D721Med (cell line): Measurements from ENCODE around the gene STAMBPL1.

ENCODE experiments used
- DNase-seq: peaks from one replicate; pipeline ENCODE4 v3.0.0; 2011; ENCODE audit warnings: low spot score; ENCODE audit not compliant: insufficient read length
- FAIRE-seq: peaks from 2 replicates; lab custom pipeline; 2011; peaks lifted over from hg19 to GRCh38; lab: Jason Lieb, UNC
- TF ChIP-seq, protein P1 (sequence below): IDR thresholded peaks from 2 replicates; pipeline ENCODE4 v1.5.1; 2012; ENCODE audit warnings: mild to moderate bottlenecking, control low read depth; ENCODE audit not compliant: insufficient read depth; ENCODE audit errors: missing control alignments

STAMBPL1 gene

DNA sequence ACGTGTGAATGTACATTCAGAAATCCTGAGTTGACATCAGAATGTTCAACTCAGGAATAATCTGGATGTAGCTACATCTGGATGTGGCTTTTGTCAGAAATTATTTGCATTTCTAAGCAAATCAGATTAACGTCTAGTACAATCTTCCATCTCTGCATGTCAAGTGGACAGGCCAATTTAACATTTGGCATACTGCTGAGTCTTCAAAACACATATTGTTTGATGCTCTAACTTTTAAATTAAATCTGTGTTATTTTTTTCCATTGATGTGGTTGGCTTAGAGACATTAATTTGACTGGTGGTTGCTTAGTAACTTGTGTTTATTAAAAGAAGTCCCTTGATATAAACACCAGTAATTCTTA lies 3.4 kb downstream of the STAMBPL1 start:
- DNase-seq (no peak), FAIRE-seq (no peak)
- TF ChIP-seq, protein P1, sequence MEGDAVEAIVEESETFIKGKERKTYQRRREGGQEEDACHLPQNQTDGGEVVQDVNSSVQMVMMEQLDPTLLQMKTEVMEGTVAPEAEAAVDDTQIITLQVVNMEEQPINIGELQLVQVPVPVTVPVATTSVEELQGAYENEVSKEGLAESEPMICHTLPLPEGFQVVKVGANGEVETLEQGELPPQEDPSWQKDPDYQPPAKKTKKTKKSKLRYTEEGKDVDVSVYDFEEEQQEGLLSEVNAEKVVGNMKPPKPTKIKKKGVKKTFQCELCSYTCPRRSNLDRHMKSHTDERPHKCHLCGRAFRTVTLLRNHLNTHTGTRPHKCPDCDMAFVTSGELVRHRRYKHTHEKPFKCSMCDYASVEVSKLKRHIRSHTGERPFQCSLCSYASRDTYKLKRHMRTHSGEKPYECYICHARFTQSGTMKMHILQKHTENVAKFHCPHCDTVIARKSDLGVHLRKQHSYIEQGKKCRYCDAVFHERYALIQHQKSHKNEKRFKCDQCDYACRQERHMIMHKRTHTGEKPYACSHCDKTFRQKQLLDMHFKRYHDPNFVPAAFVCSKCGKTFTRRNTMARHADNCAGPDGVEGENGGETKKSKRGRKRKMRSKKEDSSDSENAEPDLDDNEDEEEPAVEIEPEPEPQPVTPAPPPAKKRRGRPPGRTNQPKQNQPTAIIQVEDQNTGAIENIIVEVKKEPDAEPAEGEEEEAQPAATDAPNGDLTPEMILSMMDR, result no peak

DNA sequence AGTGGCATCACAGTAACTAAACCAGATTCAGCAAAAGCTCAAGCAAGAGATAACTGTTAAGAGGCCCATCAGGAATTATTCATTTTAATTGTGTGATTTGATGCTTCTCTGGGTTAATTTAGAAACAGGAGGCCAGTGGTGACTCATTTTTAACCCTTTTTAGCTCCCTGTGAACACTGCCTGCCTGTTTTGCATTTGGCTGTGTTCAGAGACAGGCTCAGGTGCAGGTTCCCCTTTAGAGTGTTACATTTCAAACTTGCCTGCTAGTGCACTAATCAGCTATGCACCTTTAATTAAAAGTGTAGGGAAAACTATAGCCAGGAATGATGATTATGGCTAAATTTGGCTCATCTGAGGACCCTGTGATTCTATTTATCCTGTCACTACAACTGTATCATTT lies 6.5 kb downstream of the STAMBPL1 start:
- DNase-seq (no peak), FAIRE-seq (no peak)
- TF ChIP-seq, protein P1, result no peak

DNA sequence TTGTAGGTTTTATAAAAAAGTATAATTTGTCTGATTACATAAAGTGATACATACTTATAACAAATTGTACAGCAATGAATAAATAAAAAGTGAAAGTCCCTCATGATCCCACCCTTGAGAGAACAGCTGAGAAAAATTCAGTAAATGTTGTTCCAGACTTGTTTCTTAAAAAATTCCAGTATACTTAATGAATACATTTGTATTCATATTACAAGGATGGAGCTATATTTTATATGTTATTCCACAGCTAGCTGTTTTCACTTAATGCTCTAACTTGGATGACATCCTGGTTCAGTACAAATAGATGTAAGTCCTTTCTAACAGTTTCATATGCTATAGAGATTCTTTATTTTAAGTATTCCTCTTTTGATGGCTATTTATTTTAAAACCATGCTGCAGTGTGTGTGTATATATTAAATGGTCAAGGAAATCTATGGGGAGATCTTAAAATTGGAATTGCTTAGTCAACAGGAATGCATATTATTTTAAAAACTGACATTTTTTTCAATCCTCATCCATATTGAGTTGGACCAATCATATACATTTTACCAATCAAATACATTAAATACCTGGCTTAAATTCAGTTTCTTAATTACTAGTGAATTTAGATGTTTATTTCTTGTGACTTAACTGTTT lies 8.9 kb downstream of the STAMBPL1 start:
- no peak for DNase-seq
- FAIRE-seq, result no peak
- TF ChIP-seq, protein P1, result no peak

DNA sequence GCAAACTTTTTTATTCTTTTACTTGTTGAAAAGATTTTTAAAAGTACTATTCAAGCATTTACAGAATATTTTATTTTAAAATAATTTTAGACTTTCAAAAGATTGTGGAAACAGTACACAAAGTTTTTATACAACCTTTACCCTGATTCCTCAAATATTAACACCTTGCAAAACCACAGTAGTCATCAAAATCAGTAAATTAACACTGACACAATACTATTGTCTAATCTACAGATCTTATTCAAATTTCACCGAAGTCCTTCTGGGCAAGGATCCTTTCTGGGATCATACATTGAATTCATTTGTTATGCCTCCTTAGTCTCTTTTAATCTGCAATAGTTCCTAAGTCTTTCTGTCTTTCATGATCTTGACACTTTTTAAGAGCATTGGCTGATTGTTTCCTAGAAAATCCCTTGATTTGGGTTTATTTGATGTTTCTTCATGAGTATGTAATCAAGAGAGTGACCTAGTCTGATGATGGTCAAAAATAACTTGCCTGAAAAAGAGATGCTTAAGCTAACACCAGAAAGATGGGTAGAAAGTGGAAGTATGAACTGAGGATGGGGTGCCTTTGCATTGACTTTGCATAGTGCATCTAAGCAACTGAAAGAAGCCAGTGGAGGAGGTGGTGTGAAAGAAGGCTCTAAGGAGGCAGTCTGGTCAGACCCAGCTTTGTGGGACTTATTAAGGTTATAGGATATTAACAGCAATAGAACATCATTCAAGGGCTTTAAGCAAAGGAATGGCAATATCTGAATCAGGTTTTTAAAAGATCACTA lies 9.7 kb downstream of the STAMBPL1 start:
- FAIRE-seq, result no peak
- TF ChIP-seq, protein P1, result no peak
- DNase-seq, result no peak

DNA sequence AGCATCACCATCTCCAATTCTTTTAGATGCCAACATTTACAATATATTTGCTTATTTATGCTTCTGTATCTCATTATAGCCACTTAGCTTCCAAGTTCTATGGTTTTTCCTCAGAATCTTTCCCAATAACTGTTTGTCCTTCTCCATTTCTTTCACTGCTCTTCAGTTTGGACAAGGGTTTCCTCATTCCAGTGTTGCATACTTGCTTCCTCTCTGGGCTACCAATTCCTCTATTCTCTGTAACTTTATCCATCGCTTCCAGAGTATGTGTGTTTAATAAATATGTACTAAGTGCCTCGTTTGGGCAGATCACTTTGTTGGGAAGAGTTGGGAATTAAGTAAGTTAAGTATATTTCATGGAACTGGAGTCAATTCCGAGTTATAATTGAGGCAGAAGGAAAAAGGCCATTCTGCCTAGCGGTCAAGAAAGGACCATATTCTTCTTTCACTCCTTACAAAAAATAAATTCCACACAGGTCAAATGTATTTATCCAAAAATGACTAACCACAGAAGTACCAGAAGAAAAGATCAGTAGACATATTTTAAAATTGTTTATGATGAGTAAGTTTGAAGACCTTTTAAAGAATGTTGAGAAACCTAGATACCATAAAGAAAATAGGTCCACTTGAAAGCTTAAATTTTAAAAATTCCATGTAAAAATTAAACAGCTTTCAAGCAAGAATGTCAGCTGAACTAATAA lies 10.8 kb downstream of the STAMBPL1 start:
- TF ChIP-seq, protein P1, result no peak
- FAIRE-seq (no peak), DNase-seq (no peak)

DNA sequence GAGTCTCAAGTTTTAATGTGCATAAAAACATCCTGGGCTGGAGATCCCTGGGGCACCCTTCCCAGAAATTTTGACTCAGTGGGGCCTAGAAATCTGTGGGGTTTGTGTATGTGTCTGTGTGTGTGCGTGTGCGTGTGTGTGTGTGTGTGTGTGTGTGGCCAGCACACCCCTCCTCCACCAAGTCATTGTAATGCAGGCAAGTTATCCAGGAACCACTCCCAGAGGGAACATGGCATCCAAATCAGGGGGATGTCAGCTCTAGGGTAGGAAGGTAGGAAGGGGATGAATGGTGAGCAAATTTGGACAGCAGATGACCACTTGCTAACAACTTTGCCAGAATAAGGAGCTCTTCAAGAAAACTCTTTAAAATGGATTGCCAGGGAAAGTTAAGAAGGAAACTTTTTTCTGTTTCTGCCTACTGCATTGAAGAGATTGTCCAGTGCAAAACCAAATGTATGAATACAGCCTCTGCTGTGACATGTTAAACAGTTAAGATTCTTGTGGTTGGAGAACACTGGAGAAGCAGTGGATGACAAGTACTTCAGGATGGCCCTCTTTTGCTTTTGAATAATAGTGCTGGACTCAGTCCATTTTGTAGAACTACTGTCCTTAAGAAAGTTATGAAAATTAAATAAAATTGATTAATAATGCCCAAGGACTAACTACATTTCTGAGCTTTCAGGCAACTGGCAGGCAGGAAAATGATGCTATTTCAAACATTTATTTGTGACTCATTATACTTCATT lies 12.3 kb downstream of the STAMBPL1 start:
- no peak for DNase-seq

More for the DNA sequence above, 12.3 kb downstream of the STAMBPL1 start:
- FAIRE-seq, result no peak
- TF ChIP-seq, protein P1, result no peak
